ENCODE data around the gene C1orf74.

DNA sequence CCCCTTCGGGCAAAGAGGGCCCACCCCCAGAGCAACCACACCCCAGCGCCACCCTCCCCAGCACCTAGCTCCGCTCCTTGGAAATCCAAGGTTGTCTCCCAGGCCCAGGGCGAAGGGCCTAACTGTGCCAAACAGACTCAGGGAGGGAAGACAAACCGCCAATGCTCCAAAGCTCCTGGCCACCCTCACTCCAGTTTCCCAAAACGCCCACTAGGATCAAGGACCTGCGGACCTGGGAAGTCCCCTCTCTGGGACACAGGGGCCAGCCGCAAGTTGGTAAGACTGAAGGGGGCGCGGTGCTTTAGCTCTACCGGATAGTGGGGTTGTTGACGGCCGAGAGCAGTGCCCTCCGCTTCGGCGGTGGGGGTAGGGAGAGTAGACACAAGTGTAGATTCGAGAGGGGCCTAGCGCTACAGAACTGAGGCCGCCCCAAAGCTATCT lies 21.0 kb upstream of the C1orf74 start:
- TF ChIP-seq CTCF (IDR thresholded peaks at IDR 0.05; ENCODE audit: low read depth, low read length, missing input control), result no peak
- TF ChIP-seq, protein P1, sequence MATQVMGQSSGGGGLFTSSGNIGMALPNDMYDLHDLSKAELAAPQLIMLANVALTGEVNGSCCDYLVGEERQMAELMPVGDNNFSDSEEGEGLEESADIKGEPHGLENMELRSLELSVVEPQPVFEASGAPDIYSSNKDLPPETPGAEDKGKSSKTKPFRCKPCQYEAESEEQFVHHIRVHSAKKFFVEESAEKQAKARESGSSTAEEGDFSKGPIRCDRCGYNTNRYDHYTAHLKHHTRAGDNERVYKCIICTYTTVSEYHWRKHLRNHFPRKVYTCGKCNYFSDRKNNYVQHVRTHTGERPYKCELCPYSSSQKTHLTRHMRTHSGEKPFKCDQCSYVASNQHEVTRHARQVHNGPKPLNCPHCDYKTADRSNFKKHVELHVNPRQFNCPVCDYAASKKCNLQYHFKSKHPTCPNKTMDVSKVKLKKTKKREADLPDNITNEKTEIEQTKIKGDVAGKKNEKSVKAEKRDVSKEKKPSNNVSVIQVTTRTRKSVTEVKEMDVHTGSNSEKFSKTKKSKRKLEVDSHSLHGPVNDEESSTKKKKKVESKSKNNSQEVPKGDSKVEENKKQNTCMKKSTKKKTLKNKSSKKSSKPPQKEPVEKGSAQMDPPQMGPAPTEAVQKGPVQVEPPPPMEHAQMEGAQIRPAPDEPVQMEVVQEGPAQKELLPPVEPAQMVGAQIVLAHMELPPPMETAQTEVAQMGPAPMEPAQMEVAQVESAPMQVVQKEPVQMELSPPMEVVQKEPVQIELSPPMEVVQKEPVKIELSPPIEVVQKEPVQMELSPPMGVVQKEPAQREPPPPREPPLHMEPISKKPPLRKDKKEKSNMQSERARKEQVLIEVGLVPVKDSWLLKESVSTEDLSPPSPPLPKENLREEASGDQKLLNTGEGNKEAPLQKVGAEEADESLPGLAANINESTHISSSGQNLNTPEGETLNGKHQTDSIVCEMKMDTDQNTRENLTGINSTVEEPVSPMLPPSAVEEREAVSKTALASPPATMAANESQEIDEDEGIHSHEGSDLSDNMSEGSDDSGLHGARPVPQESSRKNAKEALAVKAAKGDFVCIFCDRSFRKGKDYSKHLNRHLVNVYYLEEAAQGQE (IDR thresholded peaks at IDR 0.05), result no peak
- no peak for TF ChIP-seq RAD21 (IDR thresholded peaks at IDR 0.05)
- no peak for TF ChIP-seq FOXA1 (IDR thresholded peaks at IDR 0.05)
- TF ChIP-seq EGR1 (IDR thresholded peaks at IDR 0.05; ENCODE audit: low read depth in 2 of 2), result no peak
- TF ChIP-seq RXRA (IDR thresholded peaks at IDR 0.05), result no peak
- TF ChIP-seq YY1 (IDR thresholded peaks at IDR 0.05), result no peak
- TF ChIP-seq GABPA (IDR thresholded peaks at IDR 0.05 in 1 of 2, conservative IDR thresholded peaks at IDR 0.05 in 1 of 2), result no peak
- TF ChIP-seq SP1 (IDR thresholded peaks at IDR 0.05), result no peak
- no peak for TF ChIP-seq MAX (IDR thresholded peaks at IDR 0.05)
- no peak for TF ChIP-seq HNF4G (IDR thresholded peaks at IDR 0.05)
